CD8-positive, alpha-beta memory T cell (primary cell): ENCODE results near the gene MAPT. TPM values are rescaled to one million over a fixed set of nuclear protein-coding genes. Genes with fewer than 3 reads are reported as not detected.

Experiments used
- CTCF ChIA-PET: fragments of 350-600 bp; sonication (Branson Sonifier 250); formaldehyde crosslinking; loops from one replicate; lab custom pipeline; 2021; ENCODE audit warnings: antibody characterized with exemption; lab: Charles Lee
- POLR2A ChIA-PET: fragments of 350-600 bp; sonication (Branson Sonifier 250); formaldehyde crosslinking; loops from one replicate; lab custom pipeline; 2021; ENCODE audit warnings: antibody characterized with exemption; lab: Charles Lee
- DNase-seq, 5 donors: peaks; one replicate each; pipeline versions ENCODE4 v3.0.0 to v3.0.0-alpha.2; 2020 to 2022; ENCODE audit warnings: mixed read lengths in 1 of 5
- H3K27ac ChIP-seq: one replicate; pipeline ENCODE4 v1.7.0; 2013; ENCODE audit warnings: low read depth, mild to moderate bottlenecking, low read length, moderate library complexity
- H3K27me3 ChIP-seq: 2 replicates; pipeline ENCODE4 v1.7.0; 2013; ENCODE audit warnings: low read length, mild to moderate bottlenecking; ENCODE audit not compliant: insufficient read depth, poor library complexity, severe bottlenecking
- H3K36me3 ChIP-seq: 2 replicates; pipeline ENCODE4 v1.7.0; 2013; ENCODE audit warnings: mild to moderate bottlenecking, low read length, moderate library complexity; ENCODE audit not compliant: insufficient read depth
- H3K4me1 ChIP-seq: 2 replicates; pipeline ENCODE4 v1.7.0; 2013; ENCODE audit warnings: mild to moderate bottlenecking, low read length, moderate library complexity; ENCODE audit not compliant: insufficient read depth
- H3K4me3 ChIP-seq: 2 replicates; pipeline ENCODE4 v1.7.0; 2013; ENCODE audit warnings: mild to moderate bottlenecking, low read length
- H3K9me3 ChIP-seq: 2 replicates; pipeline ENCODE4 v1.7.0; 2013; ENCODE audit warnings: mild to moderate bottlenecking, low read length
- H3K27ac Mint-ChIP-seq, 8 donors: one replicate each; pipeline ENCODE4 v1.8.0; 2020 to 2021; ENCODE audit warnings: mixed read lengths in 8 of 8, mild to moderate bottlenecking in 6 of 8, inconsistent platforms in 3 of 8, moderate library complexity in 3 of 8
- H3K27me3 Mint-ChIP-seq, 2 donors: one replicate each; pipeline ENCODE4 v1.8.0; 2020 to 2021; ENCODE audit warnings: mixed read lengths in 2 of 2, mild to moderate bottlenecking in 1 of 2, moderate library complexity in 1 of 2
- H3K36me3 Mint-ChIP-seq, 3 donors: one replicate each; pipeline ENCODE4 v1.8.0; 2020 to 2021; ENCODE audit warnings: mixed read lengths in 3 of 3, inconsistent platforms in 1 of 3, mild to moderate bottlenecking in 1 of 3
- H3K4me1 Mint-ChIP-seq, 3 donors: one replicate each; pipeline ENCODE4 v1.8.0; 2020 to 2021; ENCODE audit warnings: mixed read lengths in 3 of 3, inconsistent platforms in 1 of 3, mild to moderate bottlenecking in 1 of 3
- H3K4me3 Mint-ChIP-seq, 7 donors: one replicate each; pipeline ENCODE4 v1.8.0; 2020 to 2021; ENCODE audit warnings: mixed read lengths in 7 of 7, mild to moderate bottlenecking in 6 of 7, moderate library complexity in 4 of 7, inconsistent platforms in 2 of 7
- H3K9me3 Mint-ChIP-seq, 5 donors: one replicate each; pipeline ENCODE4 v1.8.0; 2020 to 2022; ENCODE audit warnings: mixed read lengths in 5 of 5, mild to moderate bottlenecking in 3 of 5, moderate library complexity in 2 of 5, inconsistent platforms in 1 of 5
- polyA plus RNA-seq: library from polyadenylated mRNA; unstranded; fragments of 300-500 nt; fragmentation: Illumina TruSeq; gene quantifications from one replicate; pipeline ENCODE4 v1.2.3, GENCODE V29; 2021
- total RNA-seq, 2 experiments: library from RNA; stranded (reverse); gene quantifications; one replicate each; pipeline ENCODE4 v1.2.3, GENCODE V29; 2021

MAPT gene
- total and polyA plus RNA-seq, 3 experiments from 2014 or later, result 0.36 to 0.42 (median 0.42) TPM

- POLR2A ChIA-PET, result no interaction called here
These were observed 31.0 kb downstream of the MAPT start for GRCh38 chr17:45925311-45925710.

GRCh38 chr17:45927247-45927646 is 32.9 kb downstream of the MAPT start:
- Mint-ChIP-seq H3K27me3 (peaks cover 8 to 45% of the 10 kb centered on the region in 2 donors), H3K4me3 (no peak overlapping the region), H3K9me3 (no peaks in the 10 kb centered on the region), H3K27ac (no peak overlapping the region), H3K36me3 (peaks cover 0 to 5% (median 0%) of the 10 kb centered on the region in 3 donors), H3K4me1 (no peaks in the 10 kb centered on the region)
- ChIA-PET POLR2A (no interaction called here), CTCF (no interaction called here)
- Histone ChIP-seq H3K9me3 (no peaks in the 10 kb centered on the region), H3K36me3 (no peaks in the 10 kb centered on the region), H3K27me3 (peaks cover 4% of the 10 kb centered on the region), H3K4me3 (no peak overlapping the region), H3K27ac (no peak overlapping the region), H3K4me1 (no peaks in the 10 kb centered on the region)
- DNase-seq, result no peak

More at GRCh38 chr17:45925311-45925710, 31.0 kb downstream of the MAPT start:
- no peaks in the 10 kb centered on the region for H3K9me3 Mint-ChIP-seq
- DNase-seq, result no peak
- no peaks in the 10 kb centered on the region for H3K4me1 ChIP-seq
- H3K36me3 Mint-ChIP-seq, result peaks cover 0 to 5% (median 0%) of the 10 kb centered on the region in 3 donors
- no peak overlapping the region for H3K4me3 Mint-ChIP-seq
- H3K27me3 Mint-ChIP-seq, result peaks cover 5 to 37% of the 10 kb centered on the region in 2 donors
- no peaks in the 10 kb centered on the region for H3K4me1 Mint-ChIP-seq
- H3K27ac Mint-ChIP-seq, result no peak overlapping the region
- H3K27me3 ChIP-seq, result peaks cover 4% of the 10 kb centered on the region
- no peaks in the 10 kb centered on the region for H3K36me3 ChIP-seq
- CTCF ChIA-PET, result no interaction called here
- H3K9me3 ChIP-seq, result no peaks in the 10 kb centered on the region
- H3K4me3 ChIP-seq, result no peak overlapping the region
- no peak overlapping the region for H3K27ac ChIP-seq

GRCh38 chr17:45929344-45929743 is 35.0 kb downstream of the MAPT start:
- H3K4me3 ChIP-seq, result no peak overlapping the region
- Mint-ChIP-seq H3K27me3 (peaks cover 8 to 46% of the 10 kb centered on the region in 2 donors), H3K4me1 (no peaks in the 10 kb centered on the region), H3K9me3 (no peaks in the 10 kb centered on the region), H3K36me3 (peaks cover 0 to 5% (median 0%) of the 10 kb centered on the region in 3 donors), H3K4me3 (no peak overlapping the region), H3K27ac (peak overlapping the region in 1 of 8 donors; percentile 78)
- no peaks in the 10 kb centered on the region for H3K36me3 ChIP-seq
- H3K27ac ChIP-seq, result no peak overlapping the region
- ChIA-PET CTCF (interaction anchor here (1.9 kb wide), 1 partner anchor 20 kb away, joined by 4 read pairs; no protein-coding TSS in a partner anchor), POLR2A (no interaction called here)
- no peaks in the 10 kb centered on the region for H3K9me3 ChIP-seq
- no peak for DNase-seq
- no peaks in the 10 kb centered on the region for H3K4me1 ChIP-seq
- no peaks in the 10 kb centered on the region for H3K27me3 ChIP-seq

- peaks cover 8 to 40% of the 10 kb centered on the region in 2 donors for H3K27me3 Mint-ChIP-seq
- H3K9me3 ChIP-seq, result no peaks in the 10 kb centered on the region
- no peak overlapping the region for H3K27ac ChIP-seq
- CTCF ChIA-PET, result interaction anchor here (1.6 kb wide), 1 partner anchor 12 kb away, joined by 5 read pairs; no protein-coding TSS in a partner anchor
- no peaks in the 10 kb centered on the region for H3K27me3 ChIP-seq
- no peak for DNase-seq
- no peaks in the 10 kb centered on the region for H3K4me1 Mint-ChIP-seq
- no peak overlapping the region for H3K27ac Mint-ChIP-seq
- H3K4me3 Mint-ChIP-seq, result no peak overlapping the region
- no peaks in the 10 kb centered on the region for H3K9me3 Mint-ChIP-seq
- no peaks in the 10 kb centered on the region for H3K4me1 ChIP-seq
- no peak overlapping the region for H3K4me3 ChIP-seq
- POLR2A ChIA-PET, result no interaction called here
- no peaks in the 10 kb centered on the region for H3K36me3 ChIP-seq
- H3K36me3 Mint-ChIP-seq, result peaks cover 0 to 5% (median 0%) of the 10 kb centered on the region in 3 donors
These were observed 36.1 kb downstream of the MAPT start for GRCh38 chr17:45930420-45930951.

GRCh38 chr17:45931677-45932076 is 37.3 kb downstream of the MAPT start:
- Histone ChIP-seq H3K4me1 (no peaks in the 10 kb centered on the region), H3K9me3 (no peaks in the 10 kb centered on the region), H3K27ac (no peak overlapping the region), H3K4me3 (no peak overlapping the region), H3K36me3 (no peaks in the 10 kb centered on the region), H3K27me3 (peaks cover 5% of the 10 kb centered on the region)
- Mint-ChIP-seq H3K4me1 (no peaks in the 10 kb centered on the region), H3K27ac (no peak overlapping the region), H3K27me3 (peaks cover 13 to 48% of the 10 kb centered on the region in 2 donors), H3K9me3 (no peaks in the 10 kb centered on the region), H3K36me3 (peaks cover 0 to 5% (median 0%) of the 10 kb centered on the region in 3 donors), H3K4me3 (no peak overlapping the region)
- POLR2A ChIA-PET, result no interaction called here
- CTCF ChIA-PET, result interaction anchor here (1.6 kb wide), 1 partner anchor 11 kb away, joined by 5 read pairs; no protein-coding TSS in a partner anchor
- no peak for DNase-seq

GRCh38 chr17:45934044-45934979 is 40.0 kb downstream of the MAPT start:
- Histone ChIP-seq H3K36me3 (no peaks in the 10 kb centered on the region), H3K4me1 (no peaks in the 10 kb centered on the region), H3K9me3 (no peaks in the 10 kb centered on the region), H3K27ac (no peak overlapping the region), H3K4me3 (no peak overlapping the region), H3K27me3 (peaks cover 5% of the 10 kb centered on the region)
- peaks cover 0 to 4% (median 0%) of the 10 kb centered on the region in 3 donors for H3K36me3 Mint-ChIP-seq
- H3K9me3 Mint-ChIP-seq, result no peaks in the 10 kb centered on the region
- no peak for DNase-seq
- H3K27ac Mint-ChIP-seq, result no peak overlapping the region
- POLR2A ChIA-PET, result no interaction called here
- CTCF ChIA-PET, result no interaction called here
- H3K4me3 Mint-ChIP-seq, result no peak overlapping the region
- H3K4me1 Mint-ChIP-seq, result no peaks in the 10 kb centered on the region
- H3K27me3 Mint-ChIP-seq, result peaks cover 20 to 44% of the 10 kb centered on the region in 2 donors

GRCh38 chr17:45935197-45935709 is 40.9 kb downstream of the MAPT start:
- Histone ChIP-seq H3K36me3 (no peaks in the 10 kb centered on the region), H3K9me3 (no peaks in the 10 kb centered on the region), H3K27ac (no peak overlapping the region), H3K4me3 (no peak overlapping the region), H3K27me3 (peaks cover 5% of the 10 kb centered on the region), H3K4me1 (no peaks in the 10 kb centered on the region)
- no peak overlapping the region for H3K27ac Mint-ChIP-seq
- DNase-seq, result no peak
- H3K36me3 Mint-ChIP-seq, result peaks cover 0 to 8% (median 0%) of the 10 kb centered on the region in 3 donors
- H3K27me3 Mint-ChIP-seq, result peaks cover 20 to 44% of the 10 kb centered on the region in 2 donors
- ChIA-PET POLR2A (no interaction called here), CTCF (no interaction called here)
- H3K4me3 Mint-ChIP-seq, result no peak overlapping the region
- no peaks in the 10 kb centered on the region for H3K9me3 Mint-ChIP-seq
- H3K4me1 Mint-ChIP-seq, result no peaks in the 10 kb centered on the region
